SK-N-MC (cell line): ENCODE measurements around the gene FOLR3.

Source experiments
- EZH2 ChIP-seq: fragments of 200-600 bp; sonication (generic); IDR thresholded peaks from one replicate; pipeline ENCODE4 v1.6.1; 2017; ENCODE audit warnings: antibody characterized with exemption
- FOXP2 ChIP-seq: optimal IDR thresholded peaks from 2 replicates; pipeline ENCODE3; 2011; ENCODE audit warnings: mild to moderate bottlenecking, moderate library complexity; ENCODE audit not compliant: insufficient read depth; ENCODE audit errors: extremely low read length, control extremely low read depth
- POLR2AphosphoS5 ChIP-seq: IDR thresholded peaks from 2 replicates; pipeline ENCODE4 v1.6.1; 2012; ENCODE audit warnings: mild to moderate bottlenecking, low read depth, low read length, borderline replicate concordance

- no peak for TF ChIP-seq FOXP2
- TF ChIP-seq POLR2AphosphoS5 = no peak
- no peak for TF ChIP-seq EZH2
These were observed 31.8 kb upstream of the FOLR3 start for GRCh38 chr11:72103754-72104167.
